HG03064 (cell line): ENCODE measurements around the gene TRPC6.

Experiments
- ATAC-seq: cut with Tn5 transposase; IDR thresholded peaks from one replicate; pipeline ENCODE4 v1.9.1; 2021; ENCODE audit warnings: low read depth; ENCODE audit not compliant: unreplicated experiment

The TRPC6 gene

DNA sequence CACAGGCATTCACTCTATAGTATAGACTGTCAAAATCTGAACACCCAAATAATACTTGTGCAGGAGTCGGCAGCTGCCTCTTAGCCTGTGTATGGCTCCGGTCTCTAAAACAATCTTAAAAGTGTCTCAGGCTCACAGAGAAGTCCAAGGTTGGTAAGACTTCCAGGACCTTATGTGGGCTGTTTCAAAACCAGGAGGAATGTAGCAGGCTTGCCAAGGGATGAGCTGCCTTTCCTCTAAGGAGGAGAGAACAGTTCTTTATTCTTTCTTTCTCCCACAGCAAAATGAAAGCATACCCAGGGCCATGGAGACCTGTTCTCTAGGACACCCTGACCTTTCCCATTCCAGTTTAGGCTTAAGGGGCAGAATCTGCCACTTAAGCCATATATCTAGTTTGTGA lies 176.5 kb downstream of the TRPC6 start:
- no peak for ATAC-seq
